Measurements from ENCODE around the gene CFAP74.

Gene CFAP74

DNA sequence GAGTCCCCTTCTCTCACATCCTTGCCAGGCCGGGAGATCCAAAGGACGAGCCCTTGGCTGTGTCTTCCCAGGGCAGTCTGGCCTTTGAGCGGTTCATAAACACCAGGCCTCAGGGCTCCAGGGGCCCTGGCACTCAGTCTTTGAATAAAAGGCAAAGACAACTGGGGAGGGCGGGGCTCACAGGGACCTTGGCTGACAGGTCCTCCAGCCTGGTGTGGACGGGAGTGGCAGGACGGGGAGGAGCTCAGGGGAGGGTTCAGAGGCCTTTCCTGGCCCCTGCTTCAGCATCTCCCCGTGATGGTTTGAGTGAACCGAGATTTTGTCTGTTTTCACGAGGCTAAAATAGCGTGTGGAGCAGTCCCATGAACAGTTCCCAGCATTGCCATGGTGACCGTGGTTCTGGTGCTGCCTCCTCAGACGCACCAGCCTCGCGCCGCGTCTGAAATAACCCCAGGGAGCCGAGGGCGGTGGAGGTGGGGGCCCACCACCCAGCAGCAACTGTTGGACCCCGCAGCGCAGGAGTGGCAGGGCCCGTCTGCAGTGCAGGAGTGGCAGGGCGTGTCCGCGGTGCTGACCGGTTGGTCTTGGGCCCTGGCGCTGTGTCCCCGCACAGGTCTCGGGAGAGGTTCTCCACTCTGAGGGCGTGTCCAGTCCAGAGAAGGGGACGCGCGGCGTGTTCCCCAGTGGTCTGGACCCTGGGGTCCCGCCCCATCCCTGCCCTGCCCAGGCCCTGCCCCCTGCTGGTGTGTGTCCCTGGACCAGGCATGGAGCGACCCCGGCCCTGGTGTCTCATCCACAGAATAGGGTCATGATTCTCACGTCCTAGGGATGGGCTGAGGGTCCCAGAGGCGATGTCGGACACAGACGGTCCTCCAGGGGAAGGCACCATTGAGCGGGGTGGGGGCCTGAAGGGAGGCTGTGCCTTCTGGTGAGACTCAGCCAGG lies 39.5 kb upstream of the CFAP74 start:
- no peak for DNase-seq

DNA sequence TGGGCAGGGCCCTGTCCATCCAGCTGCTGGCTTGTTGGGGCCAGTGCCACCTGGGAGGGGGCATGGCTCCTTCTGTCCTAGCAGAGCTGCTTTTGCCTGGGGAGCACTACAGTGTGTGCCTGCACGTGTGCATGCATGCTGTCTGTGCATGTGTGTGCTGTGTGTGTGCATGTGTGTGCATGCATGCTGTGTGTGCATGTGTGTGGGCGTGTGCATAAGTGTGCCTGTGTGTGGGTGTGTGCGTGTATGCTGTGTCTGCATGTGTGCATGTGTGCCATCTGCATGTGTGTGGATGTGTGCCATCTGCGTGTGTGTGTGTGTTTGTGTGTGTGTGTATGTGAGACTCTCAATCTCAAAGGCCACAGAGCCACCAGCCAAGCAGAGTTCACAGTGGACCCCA lies 38.3 kb upstream of the CFAP74 start:
- no peak for DNase-seq

DNA sequence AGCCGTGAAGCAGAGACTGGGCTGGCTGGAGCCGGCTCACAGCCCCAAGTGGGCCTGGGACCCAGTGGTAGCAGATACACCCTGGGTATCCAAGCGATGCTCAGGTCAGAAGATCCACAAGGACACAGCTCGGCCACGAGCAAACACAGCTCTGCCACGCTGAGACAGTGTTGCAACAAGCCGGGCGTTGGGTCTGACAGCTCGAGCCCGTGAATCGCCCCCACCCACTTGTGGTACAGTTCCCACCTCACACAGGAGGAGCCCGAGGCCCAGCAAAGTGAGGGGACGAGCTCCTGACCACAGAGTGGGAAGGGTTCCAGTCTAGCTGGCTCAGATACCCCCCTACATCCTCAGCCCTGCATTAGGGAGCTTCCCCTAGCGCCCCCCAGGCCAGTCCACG lies 37.7 kb upstream of the CFAP74 start:
- DNase-seq = no peak

DNA sequence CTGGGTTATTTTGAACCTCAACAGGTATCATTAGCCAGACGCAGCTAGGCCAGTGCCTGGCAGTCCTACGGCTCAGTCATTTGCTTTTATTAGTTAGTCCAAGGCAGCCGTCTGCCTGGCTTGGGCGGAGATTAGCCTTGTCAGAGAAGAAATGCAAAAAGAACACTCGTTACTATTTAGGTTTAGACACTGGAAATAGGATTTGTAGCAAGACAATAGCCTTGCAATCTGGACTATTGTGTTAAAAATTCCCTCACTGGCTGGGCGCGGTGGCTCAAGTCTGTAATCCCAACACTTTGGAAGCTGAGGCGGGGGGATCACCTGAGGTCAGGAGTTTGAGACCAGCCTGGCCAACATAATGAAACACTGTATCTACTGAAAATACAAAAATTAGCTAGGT lies 35.7 kb upstream of the CFAP74 start:
- DNase-seq = no peak

DNA sequence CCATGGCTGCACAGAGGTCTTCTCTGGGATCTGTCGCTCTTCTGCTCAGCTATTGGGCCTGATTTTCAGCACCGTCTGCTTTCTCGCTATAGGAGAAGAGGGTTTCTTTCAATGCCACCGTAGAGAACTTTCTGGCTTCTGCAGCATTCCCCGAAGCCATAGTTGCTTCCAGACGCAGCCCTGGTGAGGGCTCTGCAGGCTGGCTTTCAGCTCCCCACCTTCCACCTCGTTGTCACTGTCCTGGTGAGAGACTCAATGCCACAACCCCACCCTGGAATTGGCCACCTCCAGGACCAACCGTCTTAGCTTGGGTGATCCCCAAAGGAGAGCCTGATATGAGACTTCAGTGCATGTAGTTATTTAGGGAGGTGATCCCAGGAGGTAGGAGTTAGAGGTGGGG lies 34.6 kb upstream of the CFAP74 start:
- DNase-seq = no peak

DNA sequence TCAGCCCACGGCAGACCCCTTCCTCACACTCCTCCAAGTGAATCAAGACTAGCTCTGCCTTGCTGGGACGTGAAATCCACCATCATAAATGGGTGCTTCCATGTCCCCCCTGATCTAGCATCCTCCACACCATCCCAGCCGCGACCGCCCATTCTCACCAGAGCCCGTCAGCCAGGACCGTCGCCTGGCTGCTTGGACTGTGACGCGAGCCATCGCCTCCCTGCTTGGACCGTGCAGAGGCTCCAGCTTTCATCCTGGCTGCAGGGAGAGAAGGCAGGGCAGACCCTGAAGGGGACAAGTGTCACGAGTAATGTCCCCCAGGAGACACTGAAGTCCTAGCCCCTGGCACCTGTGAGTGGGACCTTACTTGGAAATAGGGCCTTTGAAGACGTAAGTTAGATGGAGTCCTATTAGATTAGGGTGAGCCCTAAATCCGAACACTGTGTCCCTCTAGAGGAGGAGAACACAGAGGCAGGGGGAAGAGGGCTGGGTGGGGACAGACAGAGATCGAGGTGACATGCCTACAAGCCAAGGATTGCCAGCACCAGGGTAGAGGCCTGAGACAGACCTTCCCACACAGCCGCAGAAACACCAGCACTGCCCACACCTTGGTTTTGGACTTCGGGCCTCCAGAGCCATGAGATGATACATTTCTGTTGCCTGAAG lies 33.9 kb upstream of the CFAP74 start:
- no peak for DNase-seq

DNA sequence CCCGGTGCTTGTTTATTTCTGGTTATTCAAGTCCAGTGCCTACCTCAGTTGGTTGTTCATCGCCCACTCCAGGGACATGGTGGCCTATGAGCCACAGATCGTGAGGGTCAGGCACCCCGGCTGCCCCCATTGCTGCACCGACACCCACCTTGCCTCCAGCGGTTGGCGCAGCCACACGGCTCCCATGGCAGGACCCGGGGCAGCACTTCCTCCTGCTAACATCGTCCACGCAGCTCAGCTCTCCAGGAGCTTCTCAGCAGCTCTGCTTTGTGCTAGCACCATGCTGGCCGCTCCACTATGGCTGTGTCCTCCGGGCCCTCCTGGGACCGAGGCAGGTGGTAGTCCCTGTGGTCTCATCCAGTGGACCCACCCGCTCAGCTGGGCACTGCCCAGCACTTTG lies 32.7 kb upstream of the CFAP74 start:
- no peak for DNase-seq

DNA sequence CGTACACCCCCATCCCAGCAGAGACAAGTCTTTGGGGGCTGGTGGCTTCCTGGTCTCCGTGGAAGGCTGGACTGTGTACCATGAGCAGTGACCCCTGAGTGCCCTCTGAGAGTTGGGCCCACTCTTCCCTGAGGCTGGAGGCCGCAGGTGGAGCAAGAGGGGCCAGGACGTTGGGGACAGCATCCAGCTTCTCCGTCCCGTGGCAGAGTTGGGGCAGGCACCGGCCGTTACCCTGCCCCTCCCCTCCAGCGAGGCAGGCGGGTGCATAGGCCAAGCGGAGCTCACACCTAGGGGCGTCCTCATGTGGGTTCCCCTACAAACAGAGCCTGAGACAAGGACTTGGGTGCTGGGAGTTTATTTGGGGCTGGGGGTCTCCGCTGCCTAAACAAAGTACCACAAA lies 29.6 kb upstream of the CFAP74 start:
- DNase-seq = no peak

DNA sequence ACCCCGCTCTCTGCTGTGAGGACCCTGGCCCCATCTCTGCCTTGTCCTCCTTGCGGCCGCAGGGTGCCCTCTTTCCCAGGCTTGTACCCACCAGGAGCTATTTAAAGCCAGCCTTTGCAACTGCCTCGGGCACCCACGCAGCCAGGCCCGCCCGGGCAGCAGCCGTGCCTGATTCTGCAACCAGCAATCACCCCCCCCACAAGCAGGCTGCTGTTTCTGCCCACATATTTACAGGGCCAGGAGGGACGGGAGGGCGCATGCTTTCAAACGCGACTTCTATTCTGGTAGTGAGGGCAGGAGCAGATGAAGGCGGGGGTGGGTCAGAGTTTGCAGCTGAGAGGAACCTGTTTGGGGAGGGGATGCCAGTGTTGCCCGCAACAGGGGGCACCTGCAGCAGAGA lies 29.2 kb upstream of the CFAP74 start:
- DNase-seq = no peak

DNA sequence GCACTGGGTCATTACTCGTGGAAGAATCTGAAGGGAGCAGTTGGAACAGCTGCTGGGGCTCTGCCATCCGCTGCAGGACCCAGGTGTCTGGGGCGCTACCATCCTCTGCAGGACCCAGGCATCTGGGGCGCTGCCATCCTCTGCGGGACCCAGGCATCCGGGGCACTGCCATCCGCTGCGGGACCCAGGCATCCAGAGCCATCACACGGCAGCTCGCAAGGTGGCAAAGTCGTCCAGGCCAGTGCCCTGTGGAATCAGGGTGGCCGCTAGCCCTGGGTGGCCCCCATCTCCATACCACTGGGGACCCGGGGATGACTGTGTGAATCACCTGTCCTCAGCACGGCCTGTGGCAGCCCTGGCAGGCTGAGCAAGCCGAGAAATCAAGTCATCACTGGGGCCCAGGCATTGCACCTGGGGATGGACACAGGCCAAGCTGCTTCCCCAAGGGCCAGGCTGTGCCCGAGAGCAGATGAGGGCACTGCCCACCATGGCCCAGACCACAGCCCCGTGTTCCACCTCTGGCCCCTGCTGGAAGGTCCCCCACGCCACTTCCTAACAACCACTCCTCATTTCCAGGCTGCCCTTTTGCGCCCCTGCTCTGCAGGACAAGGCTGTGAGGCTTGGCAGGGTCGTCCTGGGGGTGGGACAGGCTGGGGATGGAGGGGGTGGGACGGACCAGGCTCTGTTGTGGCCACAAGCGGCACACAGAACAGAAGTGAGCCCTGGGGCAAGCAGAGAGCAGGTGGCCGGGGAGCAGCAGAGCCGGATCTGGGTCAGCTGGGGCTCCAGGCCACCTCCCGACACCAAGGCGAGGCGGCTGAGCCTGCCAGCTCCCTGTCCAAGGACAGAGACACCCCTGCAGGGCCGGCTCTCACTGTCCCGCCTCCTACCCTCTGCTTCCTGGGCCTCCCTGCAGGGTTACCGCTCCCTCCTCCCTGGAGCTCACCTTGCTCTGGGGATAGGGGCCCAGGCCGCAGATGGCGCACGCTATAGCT lies 28.3 kb upstream of the CFAP74 start:
- DNase-seq = no peak

DNA sequence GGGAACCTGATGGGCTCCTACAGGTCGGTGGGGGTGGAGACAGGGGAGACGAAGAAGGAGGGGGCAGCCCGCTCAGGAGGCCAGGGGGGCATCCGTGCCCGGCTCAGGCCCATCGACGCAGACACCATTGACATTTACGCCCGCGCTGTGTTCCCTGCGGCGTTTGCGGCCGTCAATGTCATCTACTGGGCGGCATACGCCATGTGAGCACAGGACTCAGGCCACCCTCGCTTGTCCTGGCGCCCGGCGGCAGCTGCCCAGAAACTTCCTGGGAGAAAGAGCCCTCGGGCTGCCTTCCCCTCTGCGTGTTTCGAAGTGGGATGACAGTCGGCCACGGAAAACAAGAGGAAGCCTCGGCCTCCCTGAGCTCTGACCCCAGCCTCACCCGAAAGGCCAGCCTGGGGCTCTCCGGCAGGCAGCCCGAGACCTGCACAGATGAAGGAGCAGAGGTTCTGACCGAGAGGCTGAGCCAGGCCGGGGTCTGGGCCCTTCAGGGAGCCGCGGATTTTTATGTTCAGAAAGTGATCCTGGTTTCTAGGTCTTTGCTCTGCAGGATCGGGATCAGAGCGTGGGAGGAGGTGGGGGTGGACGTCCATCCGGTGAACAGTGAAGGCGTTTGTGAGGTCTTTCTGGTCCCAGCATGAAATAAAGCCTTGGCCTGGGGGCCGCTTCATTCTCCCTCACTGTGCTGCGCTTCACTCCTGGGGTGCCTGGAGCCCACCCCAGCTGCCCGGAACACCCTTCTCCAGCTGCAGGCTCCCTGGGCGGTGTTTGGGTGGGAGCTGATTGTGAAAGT lies 26.7 kb upstream of the CFAP74 start:
- DNase-seq = no peak

DNA sequence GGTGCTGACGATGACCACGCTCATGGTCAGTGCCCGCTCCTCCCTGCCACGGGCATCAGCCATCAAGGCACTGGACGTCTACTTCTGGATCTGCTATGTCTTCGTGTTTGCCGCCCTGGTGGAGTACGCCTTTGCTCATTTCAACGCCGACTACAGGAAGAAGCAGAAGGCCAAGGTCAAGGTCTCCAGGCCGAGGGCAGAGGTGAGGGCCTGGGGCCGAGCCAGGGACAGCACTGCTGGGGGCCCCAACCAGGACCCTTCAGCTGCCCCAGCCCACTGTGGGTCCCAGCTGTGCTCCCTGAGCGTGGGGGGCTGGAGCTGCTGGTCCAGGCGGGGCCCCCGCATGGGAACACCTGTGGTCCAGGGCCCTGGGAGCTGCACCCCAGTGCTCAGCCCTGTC lies 26.0 kb upstream of the CFAP74 start:
- no peak for DNase-seq

DNA sequence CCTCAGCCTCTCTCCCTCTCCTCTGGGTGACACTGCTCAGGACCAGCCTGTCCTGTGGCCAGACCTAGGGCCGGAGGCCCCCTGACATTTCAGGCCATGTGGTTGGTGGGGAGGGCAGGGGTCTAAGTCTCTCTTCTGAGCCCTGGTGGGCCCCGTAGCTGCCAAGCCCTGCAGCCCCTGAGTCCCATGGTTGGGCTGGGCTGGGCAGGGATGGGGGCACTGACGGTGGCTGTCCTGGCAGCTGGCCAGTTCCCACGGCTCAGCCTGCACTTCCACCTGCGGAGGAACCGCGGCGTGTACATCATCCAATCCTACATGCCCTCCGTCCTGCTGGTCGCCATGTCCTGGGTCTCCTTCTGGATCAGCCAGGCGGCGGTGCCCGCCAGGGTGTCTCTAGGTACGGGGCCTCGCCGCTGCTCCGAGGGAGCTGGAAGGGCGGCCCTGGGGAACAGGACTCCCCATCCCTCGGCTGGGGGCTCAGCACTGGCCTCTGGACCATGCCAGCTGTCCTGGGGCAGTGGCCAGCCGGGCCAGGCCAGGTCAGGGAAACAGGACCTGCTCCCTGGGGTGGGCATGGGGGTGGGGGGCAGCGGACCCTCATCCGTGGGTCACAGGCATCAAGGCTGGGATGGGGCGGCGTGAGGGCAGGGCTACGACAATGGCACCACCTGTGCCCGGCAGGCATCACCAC lies 25.4 kb upstream of the CFAP74 start:
- DNase-seq = no peak

DNA sequence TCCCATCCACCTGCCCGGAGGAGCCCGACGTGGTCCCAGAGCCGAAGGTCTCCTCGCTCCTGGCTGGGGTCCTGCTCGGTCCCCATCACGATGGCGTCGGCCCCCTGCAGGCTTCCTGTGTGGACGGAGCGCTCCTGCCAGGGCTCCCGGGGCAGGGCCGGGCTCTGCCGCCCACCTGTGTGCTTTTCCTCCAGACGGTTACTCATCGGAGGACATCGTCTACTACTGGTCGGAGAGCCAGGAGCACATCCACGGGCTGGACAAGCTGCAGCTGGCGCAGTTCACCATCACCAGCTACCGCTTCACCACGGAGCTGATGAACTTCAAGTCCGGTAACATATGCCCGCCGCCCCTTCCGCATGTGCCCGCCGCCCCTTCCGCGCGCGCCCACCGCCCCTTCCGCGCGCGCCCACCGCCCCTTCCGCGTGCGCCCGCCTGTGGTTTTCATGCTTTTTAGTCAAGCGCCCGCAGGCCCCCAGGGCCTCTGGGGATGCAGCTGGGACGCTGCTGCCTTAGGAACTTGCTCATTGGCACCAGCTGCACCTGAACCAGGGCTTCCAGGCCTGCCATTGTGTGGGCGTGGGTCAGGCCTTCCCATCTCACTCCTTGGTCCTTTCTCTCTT lies 24.5 kb upstream of the CFAP74 start:
- DNase-seq = no peak

DNA sequence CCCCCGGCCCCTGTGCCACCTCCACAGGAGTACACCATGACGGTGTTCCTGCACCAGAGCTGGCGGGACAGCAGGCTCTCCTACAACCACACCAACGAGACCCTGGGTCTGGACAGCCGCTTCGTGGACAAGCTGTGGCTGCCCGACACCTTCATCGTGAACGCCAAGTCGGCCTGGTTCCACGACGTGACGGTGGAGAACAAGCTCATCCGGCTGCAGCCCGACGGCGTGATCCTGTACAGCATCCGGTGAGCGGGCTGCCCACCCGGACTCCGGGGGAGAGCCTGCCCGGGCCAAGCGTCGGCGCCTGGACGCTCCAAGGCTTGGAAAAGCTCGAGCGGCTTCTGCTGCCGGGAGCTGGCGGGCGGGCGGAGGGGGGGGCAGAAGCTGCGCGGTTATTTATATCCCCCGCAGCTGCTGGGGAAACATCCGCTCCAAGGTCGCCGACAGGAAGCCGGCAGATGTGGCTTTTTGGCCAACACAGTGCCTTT lies 21.9 kb upstream of the CFAP74 start:
- DNase-seq = no peak

DNA sequence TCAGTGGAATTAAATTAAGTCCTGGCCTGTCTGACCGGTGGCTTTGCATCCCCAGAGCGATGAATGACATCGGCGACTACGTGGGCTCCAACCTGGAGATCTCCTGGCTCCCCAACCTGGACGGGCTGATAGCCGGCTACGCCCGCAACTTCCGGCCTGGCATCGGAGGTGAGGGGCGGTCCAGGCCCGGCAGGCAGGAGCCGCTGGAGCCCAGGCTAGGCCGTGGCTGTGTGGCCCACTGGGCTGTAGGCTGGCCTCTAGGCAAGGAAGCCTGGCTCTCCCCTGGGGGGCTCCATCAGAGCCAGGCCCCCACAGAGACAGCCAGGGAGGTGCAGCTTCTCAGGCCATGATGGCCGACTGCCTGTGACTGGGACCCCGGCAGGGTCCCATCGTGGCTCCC lies 21.3 kb upstream of the CFAP74 start:
- no peak for DNase-seq

DNA sequence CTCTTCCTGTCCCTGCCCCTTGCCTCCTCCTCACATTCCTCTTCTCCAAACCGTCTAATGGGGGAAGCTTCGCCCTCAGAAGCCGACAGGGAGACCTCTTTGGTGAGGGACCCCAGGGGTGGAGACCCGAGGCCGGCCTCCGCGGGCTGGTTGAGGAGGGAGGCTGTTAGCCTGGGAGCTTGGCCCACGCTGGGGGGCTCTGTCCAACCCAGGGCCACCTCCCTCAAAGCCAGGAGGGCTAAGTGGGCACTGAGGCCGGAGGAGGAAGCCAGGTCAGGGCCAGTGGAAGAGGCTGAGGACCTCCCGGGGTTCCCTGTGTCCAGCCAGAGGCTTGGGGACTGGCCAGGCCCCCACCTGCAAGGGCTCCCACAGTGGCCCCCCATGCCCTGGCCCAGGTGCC lies 20.9 kb upstream of the CFAP74 start:
- DNase-seq = no peak

DNA sequence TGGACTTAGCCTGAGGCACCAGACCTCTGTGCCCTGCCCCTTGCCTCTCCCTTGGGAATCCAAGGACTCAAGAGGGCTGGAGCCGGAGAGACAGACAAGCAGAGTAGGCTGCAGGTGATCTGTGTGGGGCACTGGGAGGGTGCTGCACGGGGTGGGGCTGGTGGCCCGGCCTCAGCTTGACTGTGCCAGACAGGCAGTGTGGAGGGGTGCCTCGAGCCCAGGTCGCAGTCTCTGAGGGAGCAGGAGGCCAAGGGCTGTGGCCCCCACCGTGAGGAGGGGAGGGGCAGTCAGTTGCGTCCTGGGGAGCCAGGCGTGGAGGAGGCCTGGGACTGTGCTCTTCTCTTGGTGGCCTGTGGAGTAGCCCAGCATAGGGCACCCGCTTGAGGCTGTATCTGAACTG lies 19.6 kb upstream of the CFAP74 start:
- no peak for DNase-seq

DNA sequence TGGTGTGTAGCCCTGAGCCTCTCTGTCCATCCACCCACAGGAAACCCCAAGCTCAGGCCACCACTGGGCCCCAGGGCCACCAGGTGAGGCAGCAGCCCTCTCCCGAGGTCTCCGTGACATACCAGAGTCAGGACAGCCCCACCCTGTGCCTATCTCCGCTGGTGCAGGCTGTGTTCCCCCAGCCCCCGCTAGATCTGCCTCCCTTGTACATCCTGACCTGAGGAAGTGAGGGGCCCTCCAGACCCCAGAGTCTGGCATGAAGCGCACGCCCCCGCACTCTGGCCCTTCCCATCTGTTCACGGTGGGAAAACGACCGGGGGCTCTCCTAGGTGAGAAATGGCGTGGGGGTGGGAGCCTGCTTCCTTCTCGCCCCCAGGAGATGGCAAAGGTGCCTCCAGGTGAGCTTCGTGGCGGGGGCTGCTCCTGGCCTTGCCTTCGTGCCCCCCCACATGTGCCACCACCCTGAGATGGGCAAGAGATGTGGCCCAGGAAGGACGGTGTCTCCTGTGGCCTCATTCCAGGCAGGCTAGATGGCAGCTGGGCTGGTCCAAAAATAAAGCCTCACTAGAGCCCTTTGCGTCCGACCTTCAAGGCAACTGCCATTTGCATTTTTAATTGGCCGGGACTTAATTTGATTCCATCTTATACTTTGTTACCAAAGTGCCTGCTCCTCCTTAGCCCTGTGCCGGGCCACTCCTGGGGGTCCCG lies 18.6 kb upstream of the CFAP74 start:
- DNase-seq = no peak

DNA sequence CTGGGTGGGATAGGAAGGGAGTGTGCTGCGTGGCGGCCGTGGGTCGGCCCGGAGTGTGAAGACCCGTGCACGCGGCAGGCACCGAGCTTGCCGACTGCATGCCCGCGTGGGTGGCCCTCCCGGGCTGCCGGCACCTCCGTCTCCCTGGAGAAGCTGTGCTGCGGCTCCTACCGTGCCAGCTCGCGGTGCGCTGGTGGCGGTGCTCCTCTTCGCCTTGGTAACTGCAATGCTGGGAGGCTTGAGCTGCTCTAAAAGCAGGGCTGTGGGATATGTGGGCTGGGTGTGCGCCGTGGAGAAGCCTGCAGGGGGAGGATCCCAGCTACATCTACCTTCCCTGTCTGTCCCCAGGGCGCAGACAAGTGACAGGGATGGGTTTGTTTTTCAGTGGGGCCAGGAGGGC lies 18.0 kb upstream of the CFAP74 start:
- DNase-seq = no peak

DNA sequence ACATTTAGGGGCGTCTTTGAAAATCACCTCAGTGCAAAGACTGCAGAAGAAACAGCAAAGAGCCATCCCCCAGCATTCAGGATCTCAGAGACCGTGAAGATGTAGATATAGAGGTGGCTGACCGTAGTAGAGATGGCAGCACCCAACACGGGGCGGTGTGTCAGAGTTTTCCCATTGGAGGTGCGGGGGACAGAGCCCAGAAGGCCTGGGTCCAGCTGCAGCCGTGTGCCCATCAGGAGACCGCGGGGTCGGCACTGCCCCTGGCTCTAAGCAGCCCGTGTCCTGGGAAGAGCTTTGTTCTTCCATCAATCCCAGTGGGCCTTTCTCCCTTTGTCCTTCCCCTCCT lies 16.7 kb upstream of the CFAP74 start:
- DNase-seq = no peak

Data from fibroblast of skin of right quadriceps (primary cell).